Measurements from ENCODE around the gene SLC31A2. TPM values are rescaled to one million over a fixed set of nuclear protein-coding genes. Genes with fewer than 3 reads are reported as not detected.
"Not testable (repeated sequence)": the region's sequence is repeated elsewhere in the genome, so short reads cannot be mapped to it uniquely, and the experiment has no call there.

SLC31A2 gene
- total and polyA plus RNA-seq, 10 donors, result 7.7 to 97.3 (median 43.2) TPM

DNA sequence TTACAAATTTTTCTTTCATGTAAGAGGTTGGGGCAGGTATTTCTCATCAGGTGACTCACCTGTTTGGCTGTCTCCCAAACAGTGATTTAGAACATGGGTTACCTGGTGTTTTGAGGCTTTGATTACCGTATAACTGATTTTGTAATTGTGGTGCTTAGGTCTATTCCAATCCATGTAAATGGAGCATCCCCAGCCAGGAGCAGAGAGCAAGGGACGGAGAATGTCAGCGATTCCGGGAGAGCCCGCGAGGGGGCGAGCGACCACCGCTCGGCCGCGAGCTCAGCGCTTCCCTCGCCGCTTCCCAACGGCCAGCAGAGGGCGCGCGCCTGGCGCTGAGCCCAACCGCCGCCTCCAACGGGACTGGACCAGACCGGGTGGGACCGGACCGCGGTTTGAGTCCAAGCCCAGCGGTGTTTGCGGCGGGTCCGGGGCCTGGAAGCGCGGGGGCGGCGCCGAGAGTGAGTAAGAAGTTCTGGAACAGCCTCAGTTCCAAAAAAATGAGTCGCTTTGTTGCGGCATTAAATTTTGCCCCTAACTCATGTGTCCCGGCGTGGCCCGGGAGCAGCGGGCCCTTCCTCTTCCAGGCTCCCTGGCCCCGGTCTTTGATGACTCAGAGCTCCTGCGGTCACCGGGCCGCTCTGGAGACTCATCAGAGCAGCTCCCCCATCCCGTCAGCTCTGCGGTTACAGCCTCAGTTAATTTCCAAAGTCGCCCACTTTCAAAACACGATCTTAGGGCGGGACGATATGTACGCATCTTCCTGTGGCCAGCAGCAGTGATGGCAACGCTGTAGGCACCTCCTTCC lies 37.9 kb upstream of the SLC31A2 start:
- WGBS, 5 donors, result 0 to 6% (median 2%) methylated on average over 1 to 11 of the region's 54 CpGs
- DNase-seq; intact Hi-C loops (cut with DNase I; ENCODE audit: low total_unique reads); H3K4me3 ChIP-seq; H3K27me3 ChIP-seq (replicated peaks in 1 of 7); H3K27ac ChIP-seq; H3K36me3 ChIP-seq; H3K9me3 ChIP-seq: not testable (repeated sequence)
- TF ChIP-seq, protein P1, sequence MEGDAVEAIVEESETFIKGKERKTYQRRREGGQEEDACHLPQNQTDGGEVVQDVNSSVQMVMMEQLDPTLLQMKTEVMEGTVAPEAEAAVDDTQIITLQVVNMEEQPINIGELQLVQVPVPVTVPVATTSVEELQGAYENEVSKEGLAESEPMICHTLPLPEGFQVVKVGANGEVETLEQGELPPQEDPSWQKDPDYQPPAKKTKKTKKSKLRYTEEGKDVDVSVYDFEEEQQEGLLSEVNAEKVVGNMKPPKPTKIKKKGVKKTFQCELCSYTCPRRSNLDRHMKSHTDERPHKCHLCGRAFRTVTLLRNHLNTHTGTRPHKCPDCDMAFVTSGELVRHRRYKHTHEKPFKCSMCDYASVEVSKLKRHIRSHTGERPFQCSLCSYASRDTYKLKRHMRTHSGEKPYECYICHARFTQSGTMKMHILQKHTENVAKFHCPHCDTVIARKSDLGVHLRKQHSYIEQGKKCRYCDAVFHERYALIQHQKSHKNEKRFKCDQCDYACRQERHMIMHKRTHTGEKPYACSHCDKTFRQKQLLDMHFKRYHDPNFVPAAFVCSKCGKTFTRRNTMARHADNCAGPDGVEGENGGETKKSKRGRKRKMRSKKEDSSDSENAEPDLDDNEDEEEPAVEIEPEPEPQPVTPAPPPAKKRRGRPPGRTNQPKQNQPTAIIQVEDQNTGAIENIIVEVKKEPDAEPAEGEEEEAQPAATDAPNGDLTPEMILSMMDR (IDR thresholded peaks at IDR 0.05 in 8 of 11, conservative IDR thresholded peaks at IDR 0.05 in 3 of 11), result peak in 10 of 11 experiments; percentile 17 to 85 (median 51)
- peak in 2 of 3 donors; percentile 23 to 30 for TF ChIP-seq POLR2AphosphoS5 (IDR thresholded peaks at IDR 0.05)
- peaks cover 0 to 12% (median 2%) of the 10 kb centered on the region in 6 donors for H3K4me1 ChIP-seq

DNA sequence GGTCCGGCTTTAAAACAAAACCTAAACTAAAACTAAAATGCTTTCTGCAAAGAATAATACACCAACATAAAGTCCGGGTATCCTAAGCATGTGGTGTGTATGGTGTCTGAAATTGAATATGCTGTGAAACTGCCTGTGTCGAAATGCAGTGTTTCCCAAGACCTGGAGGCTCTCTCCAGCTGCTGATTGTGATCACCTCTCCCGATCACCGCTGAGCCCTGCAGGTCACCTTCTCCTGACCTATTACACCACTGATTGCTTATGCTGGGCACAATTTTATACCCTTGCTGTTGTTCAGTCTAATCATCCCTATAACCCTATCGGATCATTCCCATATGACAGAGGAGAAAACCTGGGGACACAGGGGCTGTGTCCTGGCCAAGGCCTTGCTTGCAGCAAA lies 32.0 kb upstream of the SLC31A2 start:
- H3K27me3 ChIP-seq (replicated peaks in 1 of 7); H3K36me3 ChIP-seq; H3K27ac ChIP-seq; H3K4me1 ChIP-seq; DNase-seq; H3K4me3 ChIP-seq; H3K9me3 ChIP-seq; intact Hi-C loops (cut with DNase I; ENCODE audit: low total_unique reads): not testable (repeated sequence)
- no CpG with 5 or more reads among the region's 6 CpGs for WGBS, 5 donors

DNA sequence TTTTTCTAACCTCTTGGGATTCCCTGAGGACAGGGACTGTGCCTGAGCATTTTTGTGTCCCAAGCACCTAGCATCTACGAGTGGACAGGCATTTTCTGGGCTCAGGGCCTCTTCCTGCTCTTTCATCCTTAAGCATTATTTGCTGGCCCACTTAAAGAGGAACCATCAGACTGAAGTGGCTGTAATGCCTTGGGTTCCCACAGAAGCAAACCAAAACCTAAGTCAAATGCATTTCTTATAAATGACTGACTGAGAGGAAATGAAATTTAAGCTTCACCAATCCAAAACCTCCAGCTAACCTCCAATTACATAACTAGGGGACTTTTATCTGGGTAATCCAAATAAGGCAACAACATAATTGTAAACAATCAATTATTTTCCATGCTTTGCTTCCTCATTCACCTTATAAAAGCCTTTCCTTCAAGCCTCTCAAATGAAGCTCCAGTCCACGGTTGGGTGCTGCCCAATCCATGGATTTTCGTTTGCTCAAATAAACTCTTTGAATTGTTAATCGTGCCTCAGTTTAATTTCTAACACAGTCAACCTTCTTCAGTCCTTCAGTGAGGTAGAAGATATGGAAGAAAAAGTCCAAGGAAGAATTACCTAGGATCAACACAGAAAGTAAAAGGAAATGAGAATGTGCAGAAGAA lies 25.3 kb upstream of the SLC31A2 start:
- Histone ChIP-seq H3K9me3 (no peaks in the 10 kb centered on the region), H3K4me3 (no peak overlapping the region), H3K4me1 (peaks cover 0 to 10% (median 0%) of the 10 kb centered on the region in 6 donors), H3K36me3 (no peaks in the 10 kb centered on the region), H3K27ac (peak overlapping the region in 5 of 8 donors; percentile 16 to 43 (median 31)), H3K27me3 (replicated peaks in 1 of 7) (peaks cover 0 to 23% (median 0%) of the 10 kb centered on the region in 7 donors)
- DNase-seq, result no peak
- 60 to 68% (median 66%) methylated on average over 4 of the region's 4 CpGs for whole genome bisulfite sequencing, 5 donors
- TF ChIP-seq POLR2AphosphoS5 (IDR thresholded peaks at IDR 0.05) (no peak), POLR2A (IDR thresholded peaks at IDR 0.05) (no peak)
- TF ChIP-seq, protein P1 (IDR thresholded peaks at IDR 0.05 in 8 of 11, conservative IDR thresholded peaks at IDR 0.05 in 3 of 11), result no peak
- intact Hi-C loops (cut with DNase I; ENCODE audit: low total_unique reads), result no loop called here

DNA sequence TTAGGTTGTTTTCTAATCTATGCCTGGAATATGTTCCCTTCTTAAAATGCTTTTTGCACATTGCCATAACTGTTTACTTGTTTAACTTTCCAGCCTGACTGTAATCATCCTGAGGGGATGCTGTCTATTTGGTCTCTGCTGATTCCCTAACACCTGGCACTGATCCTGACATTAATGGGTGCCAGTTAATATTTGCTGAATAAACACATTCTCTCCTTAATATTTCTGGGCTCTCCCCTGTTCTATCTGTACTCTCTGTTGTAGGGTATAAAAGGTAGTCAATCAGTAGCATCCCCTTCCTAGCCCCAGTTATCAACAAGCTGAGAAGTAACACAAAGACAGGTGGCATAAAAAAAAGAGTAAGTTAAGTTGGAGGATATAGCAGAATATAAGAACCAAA lies 21.3 kb upstream of the SLC31A2 start:
- no peaks in the 10 kb centered on the region for H3K9me3 ChIP-seq
- H3K4me1 ChIP-seq, result peaks cover 0 to 16% (median 0%) of the 10 kb centered on the region in 6 donors
- H3K4me3 ChIP-seq, result no peak overlapping the region
- no peak for DNase-seq
- peak overlapping the region in 1 of 8 donors; percentile 37 for H3K27ac ChIP-seq
- peaks cover 0 to 45% (median 0%) of the 10 kb centered on the region in 7 donors for H3K27me3 ChIP-seq (replicated peaks in 1 of 7)
- TF ChIP-seq POLR2AphosphoS5 (IDR thresholded peaks at IDR 0.05) (no peak), POLR2A (IDR thresholded peaks at IDR 0.05) (no peak)
- TF ChIP-seq, protein P1 (IDR thresholded peaks at IDR 0.05 in 8 of 11, conservative IDR thresholded peaks at IDR 0.05 in 3 of 11), result no peak
- intact Hi-C loops (cut with DNase I; ENCODE audit: low total_unique reads), result no loop called here
- no peaks in the 10 kb centered on the region for H3K36me3 ChIP-seq
